ENCODE measurements around the gene NUDT4.
"Not testable (repeated sequence)": the region's sequence is repeated elsewhere in the genome, so short reads cannot be mapped to it uniquely, and the experiment has no call there.

The NUDT4 gene

GRCh38 chr12:93381976-93382437 lies 4.3 kb downstream of the NUDT4 start:
- not testable (repeated sequence) for H3K14ac ChIP-seq (ENCODE audit: low read length); H3K27ac ChIP-seq (ENCODE audit: low read depth, low read length); H2AFZ ChIP-seq (ENCODE audit: insufficient read depth, low read length, poor library complexity); H2BK5ac ChIP-seq (ENCODE audit: low read depth, low read length, poor library complexity); H3K27me3 ChIP-seq (ENCODE audit: insufficient read depth, low read length); H3K9me3 ChIP-seq (ENCODE audit: insufficient read depth, low read depth, low read length); H2BK12ac ChIP-seq (ENCODE audit: low read length); H3K36me3 ChIP-seq (ENCODE audit: control insufficient read depth in 1 of 2, insufficient read depth in 2 of 2, low read length in 2 of 2); H4K91ac ChIP-seq (ENCODE audit: low read depth, low read length); H3K79me1 ChIP-seq (ENCODE audit: low read length); DNase-seq; H3K9ac ChIP-seq (ENCODE audit: low read length); H3K23ac ChIP-seq (ENCODE audit: low read length); H4K12ac ChIP-seq (ENCODE audit: low read depth, low read length); H3K4me3 ChIP-seq (ENCODE audit: low read depth, low read length); H2AK5ac ChIP-seq (ENCODE audit: low read length); H3K18ac ChIP-seq (ENCODE audit: low read length); H3K4me1 ChIP-seq (ENCODE audit: control insufficient read depth in 1 of 2, insufficient read depth in 2 of 2, low read length in 2 of 2); H4K8ac ChIP-seq (ENCODE audit: low read depth, low read length); H3K4me2 ChIP-seq (ENCODE audit: low read length); H2BK120ac ChIP-seq (ENCODE audit: insufficient read depth, low read length, poor library complexity)
- Histone ChIP-seq H3K79me2 (ENCODE audit: control insufficient read depth, insufficient read depth, low read length, poor library complexity) (peaks cover 12% of the 10 kb centered on the region), H3K4ac (ENCODE audit: low read depth, low read length) (peak overlapping the region; percentile 29)
- WGBS (ENCODE audit: extremely low coverage, insufficient coverage, insufficient read length) = no CpG with 5 or more reads among the region's 5 CpGs

GRCh38 chr12:93387780-93388179 lies 10.1 kb downstream of the NUDT4 start:
- Histone ChIP-seq H3K4me1 (ENCODE audit: control insufficient read depth in 1 of 2, insufficient read depth in 2 of 2, low read length in 2 of 2) (no peaks in the 10 kb centered on the region), H2BK120ac (ENCODE audit: insufficient read depth, low read length, poor library complexity) (no peak overlapping the region), H2AK5ac (ENCODE audit: low read length) (no peak overlapping the region), H3K4me2 (ENCODE audit: low read length) (no peak overlapping the region), H2BK12ac (ENCODE audit: low read length) (no peak overlapping the region), H3K14ac (ENCODE audit: low read length) (no peak overlapping the region), H3K27ac (ENCODE audit: low read depth, low read length) (no peak overlapping the region), H2AFZ (ENCODE audit: insufficient read depth, low read length, poor library complexity) (no peak overlapping the region), H2BK5ac (ENCODE audit: low read depth, low read length, poor library complexity) (no peak overlapping the region), H3K4ac (ENCODE audit: low read depth, low read length) (peak overlapping the region; percentile 83), H3K79me1 (ENCODE audit: low read length) (no peaks in the 10 kb centered on the region), H3K23ac (ENCODE audit: low read length) (no peak overlapping the region), H3K9me3 (ENCODE audit: insufficient read depth, low read depth, low read length) (no peaks in the 10 kb centered on the region), H4K12ac (ENCODE audit: low read depth, low read length) (no peak overlapping the region), H3K18ac (ENCODE audit: low read length) (no peak overlapping the region), H3K4me3 (ENCODE audit: low read depth, low read length) (no peak overlapping the region), H3K79me2 (ENCODE audit: control insufficient read depth, insufficient read depth, low read length, poor library complexity) (peaks cover 9% of the 10 kb centered on the region), H4K8ac (ENCODE audit: low read depth, low read length) (no peak overlapping the region), H3K27me3 (ENCODE audit: insufficient read depth, low read length) (no peaks in the 10 kb centered on the region), H3K36me3 (ENCODE audit: control insufficient read depth in 1 of 2, insufficient read depth in 2 of 2, low read length in 2 of 2) (peaks cover 0 to 7% of the 10 kb centered on the region in 2 experiments), H4K91ac (ENCODE audit: low read depth, low read length) (no peak overlapping the region), H3K9ac (ENCODE audit: low read length) (no peak overlapping the region)
- no peak for DNase-seq
- no CpG with 5 or more reads among the region's 2 CpGs for WGBS (ENCODE audit: extremely low coverage, insufficient coverage, insufficient read length)

DNA sequence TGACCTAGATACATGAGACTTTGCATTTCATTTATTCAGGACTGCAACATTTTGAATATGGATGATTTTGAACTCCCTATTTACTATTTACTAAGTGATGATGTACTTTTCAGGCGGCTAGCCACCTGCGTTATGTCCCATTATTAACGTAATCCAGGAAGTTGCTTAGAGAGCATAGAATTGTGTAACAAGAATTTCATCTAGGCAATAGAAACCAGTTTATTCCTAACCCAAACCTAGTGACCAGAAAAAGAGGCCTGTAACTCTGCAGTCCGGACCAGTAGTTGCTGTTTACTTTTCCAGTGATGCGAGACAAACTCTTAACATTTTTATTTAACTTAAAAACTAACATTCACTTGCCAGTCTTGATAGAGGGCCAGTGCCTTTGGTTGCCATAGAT lies 12.3 kb downstream of the NUDT4 start:
- no peak overlapping the region for H4K8ac ChIP-seq (ENCODE audit: low read depth, low read length)
- no peaks in the 10 kb centered on the region for H3K27me3 ChIP-seq (ENCODE audit: insufficient read depth, low read length)
- no peak overlapping the region for H2AFZ ChIP-seq (ENCODE audit: insufficient read depth, low read length, poor library complexity)
- H4K12ac ChIP-seq (ENCODE audit: low read depth, low read length) = no peak overlapping the region
- no peak overlapping the region for H4K91ac ChIP-seq (ENCODE audit: low read depth, low read length)
- H3K4me1 ChIP-seq (ENCODE audit: control insufficient read depth in 1 of 2, insufficient read depth in 2 of 2, low read length in 2 of 2) = no peaks in the 10 kb centered on the region
- H3K79me2 ChIP-seq (ENCODE audit: control insufficient read depth, insufficient read depth, low read length, poor library complexity) = peaks cover 9% of the 10 kb centered on the region
- H2BK120ac ChIP-seq (ENCODE audit: insufficient read depth, low read length, poor library complexity) = no peak overlapping the region
- no peak overlapping the region for H3K27ac ChIP-seq (ENCODE audit: low read depth, low read length)
- no peaks in the 10 kb centered on the region for H3K79me1 ChIP-seq (ENCODE audit: low read length)
- no peak overlapping the region for H3K4me3 ChIP-seq (ENCODE audit: low read depth, low read length)
- no peak overlapping the region for H2AK5ac ChIP-seq (ENCODE audit: low read length)
- DNase-seq = no peak
- no peak overlapping the region for H3K4ac ChIP-seq (ENCODE audit: low read depth, low read length)
- H2BK5ac ChIP-seq (ENCODE audit: low read depth, low read length, poor library complexity) = no peak overlapping the region
- no peak overlapping the region for H2BK12ac ChIP-seq (ENCODE audit: low read length)
- no CpG with 5 or more reads among the region's 5 CpGs for WGBS (ENCODE audit: extremely low coverage, insufficient coverage, insufficient read length)
- H3K9ac ChIP-seq (ENCODE audit: low read length) = no peak overlapping the region
- no peak overlapping the region for H3K18ac ChIP-seq (ENCODE audit: low read length)
- H3K14ac ChIP-seq (ENCODE audit: low read length) = no peak overlapping the region
- no peaks in the 10 kb centered on the region for H3K9me3 ChIP-seq (ENCODE audit: insufficient read depth, low read depth, low read length)
- H3K23ac ChIP-seq (ENCODE audit: low read length) = no peak overlapping the region
- peaks cover 1 to 9% of the 10 kb centered on the region in 2 experiments for H3K36me3 ChIP-seq (ENCODE audit: control insufficient read depth in 1 of 2, insufficient read depth in 2 of 2, low read length in 2 of 2)
- no peak overlapping the region for H3K4me2 ChIP-seq (ENCODE audit: low read length)

GRCh38 chr12:93390549-93391297 lies 13.0 kb downstream of the NUDT4 start:
- Histone ChIP-seq H3K4ac (ENCODE audit: low read depth, low read length) (peak overlapping the region; percentile 24), H2AK5ac (ENCODE audit: low read length) (no peak overlapping the region), H3K27ac (ENCODE audit: low read depth, low read length) (no peak overlapping the region), H3K79me2 (ENCODE audit: control insufficient read depth, insufficient read depth, low read length, poor library complexity) (peaks cover 9% of the 10 kb centered on the region), H2BK5ac (ENCODE audit: low read depth, low read length, poor library complexity) (no peak overlapping the region), H3K4me2 (ENCODE audit: low read length) (no peak overlapping the region), H2BK120ac (ENCODE audit: insufficient read depth, low read length, poor library complexity) (no peak overlapping the region), H3K23ac (ENCODE audit: low read length) (no peak overlapping the region), H2AFZ (ENCODE audit: insufficient read depth, low read length, poor library complexity) (no peak overlapping the region), H3K36me3 (ENCODE audit: control insufficient read depth in 1 of 2, insufficient read depth in 2 of 2, low read length in 2 of 2) (peaks cover 3 to 9% of the 10 kb centered on the region in 2 experiments), H3K14ac (ENCODE audit: low read length) (no peak overlapping the region), H3K9me3 (ENCODE audit: insufficient read depth, low read depth, low read length) (no peaks in the 10 kb centered on the region), H4K12ac (ENCODE audit: low read depth, low read length) (no peak overlapping the region), H4K91ac (ENCODE audit: low read depth, low read length) (no peak overlapping the region), H3K27me3 (ENCODE audit: insufficient read depth, low read length) (no peaks in the 10 kb centered on the region), H2BK12ac (ENCODE audit: low read length) (no peak overlapping the region), H4K8ac (ENCODE audit: low read depth, low read length) (no peak overlapping the region), H3K4me1 (ENCODE audit: control insufficient read depth in 1 of 2, insufficient read depth in 2 of 2, low read length in 2 of 2) (no peaks in the 10 kb centered on the region), H3K18ac (ENCODE audit: low read length) (no peak overlapping the region), H3K4me3 (ENCODE audit: low read depth, low read length) (no peak overlapping the region), H3K9ac (ENCODE audit: low read length) (no peak overlapping the region), H3K79me1 (ENCODE audit: low read length) (no peaks in the 10 kb centered on the region)
- no peak for DNase-seq
- no CpG with 5 or more reads among the region's 5 CpGs for WGBS (ENCODE audit: extremely low coverage, insufficient coverage, insufficient read length)
